ENCODE measurements around the gene TPCN1.

TPCN1 gene

GRCh38 chr12:113239811-113240331, 18.6 kb downstream of the TPCN1 start:
- DNase-seq (ENCODE audit: low spot score): no peak
- Histone ChIP-seq H2BK5ac (ENCODE audit: low read length) (no peak overlapping the region), H3K14ac (ENCODE audit: low read length) (no peak overlapping the region), H3K4ac (ENCODE audit: low read length) (no peak overlapping the region), H3K27me3 (ENCODE audit: control insufficient read depth in 3 of 3, insufficient read depth in 3 of 3, low read depth in 1 of 3, low read length in 3 of 3) (no peaks in the 10 kb centered on the region), H2BK15ac (ENCODE audit: low read length) (no peak overlapping the region), H3K27ac (replicated peaks; ENCODE audit: low read length) (no peak overlapping the region), H3K23ac (ENCODE audit: low read depth, low read length, poor library complexity) (no peak overlapping the region), H3K18ac (ENCODE audit: low read length) (no peak overlapping the region), H4K8ac (ENCODE audit: low read depth, low read length) (no peak overlapping the region), H2BK120ac (ENCODE audit: low read depth, low read length) (no peak overlapping the region), H2BK12ac (ENCODE audit: low read length) (no peak overlapping the region), H3K4me1 (ENCODE audit: control insufficient read depth in 2 of 2, insufficient read depth in 1 of 2, low read depth in 1 of 2, low read length in 2 of 2) (no peaks in the 10 kb centered on the region), H3K4me3 (ENCODE audit: low read length in 2 of 2) (no peak overlapping the region), H2AK5ac (ENCODE audit: low read depth, low read length) (no peak overlapping the region), H2AFZ (ENCODE audit: low read length) (no peak overlapping the region), H4K91ac (ENCODE audit: low read depth, low read length, poor library complexity) (no peak overlapping the region), H3K9me3 (replicated peaks in 1 of 2; ENCODE audit: control insufficient read depth in 2 of 2, insufficient read depth in 1 of 2, low read depth in 1 of 2, low read length in 2 of 2) (no peaks in the 10 kb centered on the region), H3K36me3 (replicated peaks in 1 of 2; ENCODE audit: control insufficient read depth in 2 of 2, insufficient read depth in 2 of 2, low read length in 2 of 2) (no peaks in the 10 kb centered on the region), H3K79me1 (ENCODE audit: low read depth, low read length) (no peaks in the 10 kb centered on the region), H3K9ac (ENCODE audit: low read depth, low read length, poor library complexity) (no peak overlapping the region), H3K4me2 (ENCODE audit: insufficient read depth, low read length, poor library complexity, severe bottlenecking) (no peak overlapping the region)
- no CpG with 5 or more reads among the region's 12 CpGs for WGBS, 2 donors (ENCODE audit: extremely low coverage in 2 of 2, insufficient read length in 2 of 2, insufficient replicate concordance in 1 of 2)

- H3K4me2 ChIP-seq (ENCODE audit: insufficient read depth, low read length, poor library complexity, severe bottlenecking): no peak overlapping the region
- H3K27ac ChIP-seq (replicated peaks; ENCODE audit: low read length): no peak overlapping the region
- H2AFZ ChIP-seq (ENCODE audit: low read length): no peak overlapping the region
- no peaks in the 10 kb centered on the region for H3K9me3 ChIP-seq (replicated peaks in 1 of 2; ENCODE audit: control insufficient read depth in 2 of 2, insufficient read depth in 1 of 2, low read depth in 1 of 2, low read length in 2 of 2)
- H2BK12ac ChIP-seq (ENCODE audit: low read length): no peak overlapping the region
- no peak overlapping the region for H3K4me3 ChIP-seq (ENCODE audit: low read length in 2 of 2)
- H3K23ac ChIP-seq (ENCODE audit: low read depth, low read length, poor library complexity): no peak overlapping the region
- H3K14ac ChIP-seq (ENCODE audit: low read length): no peak overlapping the region
- no peak overlapping the region for H2BK5ac ChIP-seq (ENCODE audit: low read length)
- H2BK15ac ChIP-seq (ENCODE audit: low read length): no peak overlapping the region
- DNase-seq (ENCODE audit: low spot score): no peak
- no peaks in the 10 kb centered on the region for H3K36me3 ChIP-seq (replicated peaks in 1 of 2; ENCODE audit: control insufficient read depth in 2 of 2, insufficient read depth in 2 of 2, low read length in 2 of 2)
- H4K8ac ChIP-seq (ENCODE audit: low read depth, low read length): no peak overlapping the region
- no peak overlapping the region for H2AK5ac ChIP-seq (ENCODE audit: low read depth, low read length)
- no peak overlapping the region for H2BK120ac ChIP-seq (ENCODE audit: low read depth, low read length)
- H4K91ac ChIP-seq (ENCODE audit: low read depth, low read length, poor library complexity): no peak overlapping the region
- H3K9ac ChIP-seq (ENCODE audit: low read depth, low read length, poor library complexity): no peak overlapping the region
- H3K79me1 ChIP-seq (ENCODE audit: low read depth, low read length): no peaks in the 10 kb centered on the region
- H3K4me1 ChIP-seq (ENCODE audit: control insufficient read depth in 2 of 2, insufficient read depth in 1 of 2, low read depth in 1 of 2, low read length in 2 of 2): no peaks in the 10 kb centered on the region
- no peaks in the 10 kb centered on the region for H3K27me3 ChIP-seq (ENCODE audit: control insufficient read depth in 3 of 3, insufficient read depth in 3 of 3, low read depth in 1 of 3, low read length in 3 of 3)
- WGBS, 2 donors (ENCODE audit: extremely low coverage in 2 of 2, insufficient read length in 2 of 2, insufficient replicate concordance in 1 of 2): no CpG with 5 or more reads among the region's 3 CpGs
- H3K18ac ChIP-seq (ENCODE audit: low read length): no peak overlapping the region
- no peak overlapping the region for H3K4ac ChIP-seq (ENCODE audit: low read length)
Observed at GRCh38 chr12:113240395-113240794, 19.1 kb downstream of the TPCN1 start.

- Histone ChIP-seq H3K4me3 (ENCODE audit: low read length in 2 of 2) (no peak overlapping the region), H3K27me3 (ENCODE audit: control insufficient read depth in 3 of 3, insufficient read depth in 3 of 3, low read depth in 1 of 3, low read length in 3 of 3) (no peaks in the 10 kb centered on the region), H2BK15ac (ENCODE audit: low read length) (no peak overlapping the region), H3K79me1 (ENCODE audit: low read depth, low read length) (no peaks in the 10 kb centered on the region), H4K8ac (ENCODE audit: low read depth, low read length) (no peak overlapping the region), H2AK5ac (ENCODE audit: low read depth, low read length) (no peak overlapping the region), H4K91ac (ENCODE audit: low read depth, low read length, poor library complexity) (no peak overlapping the region), H3K9me3 (replicated peaks in 1 of 2; ENCODE audit: control insufficient read depth in 2 of 2, insufficient read depth in 1 of 2, low read depth in 1 of 2, low read length in 2 of 2) (no peaks in the 10 kb centered on the region), H3K36me3 (replicated peaks in 1 of 2; ENCODE audit: control insufficient read depth in 2 of 2, insufficient read depth in 2 of 2, low read length in 2 of 2) (no peaks in the 10 kb centered on the region), H3K27ac (replicated peaks; ENCODE audit: low read length) (no peak overlapping the region), H3K18ac (ENCODE audit: low read length) (peak overlapping the region; percentile 15), H3K14ac (ENCODE audit: low read length) (no peak overlapping the region), H3K4ac (ENCODE audit: low read length) (no peak overlapping the region), H2BK5ac (ENCODE audit: low read length) (no peak overlapping the region), H2BK120ac (ENCODE audit: low read depth, low read length) (no peak overlapping the region), H3K4me1 (ENCODE audit: control insufficient read depth in 2 of 2, insufficient read depth in 1 of 2, low read depth in 1 of 2, low read length in 2 of 2) (peaks cover 8 to 9% of the 10 kb centered on the region in 2 donors), H3K9ac (ENCODE audit: low read depth, low read length, poor library complexity) (no peak overlapping the region), H2BK12ac (ENCODE audit: low read length) (no peak overlapping the region), H3K4me2 (ENCODE audit: insufficient read depth, low read length, poor library complexity, severe bottlenecking) (no peak overlapping the region), H2AFZ (ENCODE audit: low read length) (no peak overlapping the region), H3K23ac (ENCODE audit: low read depth, low read length, poor library complexity) (no peak overlapping the region)
- no CpG with 5 or more reads among the region's 14 CpGs for WGBS, 2 donors (ENCODE audit: extremely low coverage in 2 of 2, insufficient read length in 2 of 2, insufficient replicate concordance in 1 of 2)
- DNase-seq (ENCODE audit: low spot score): no peak
Observed at GRCh38 chr12:113241191-113242025, 20.1 kb downstream of the TPCN1 start.

GRCh38 chr12:113242026-113242418, 20.8 kb downstream of the TPCN1 start:
- no CpG with 5 or more reads among the region's 11 CpGs for WGBS, 2 donors (ENCODE audit: extremely low coverage in 2 of 2, insufficient read length in 2 of 2, insufficient replicate concordance in 1 of 2)
- Histone ChIP-seq H2AFZ (ENCODE audit: low read length) (no peak overlapping the region), H4K91ac (ENCODE audit: low read depth, low read length, poor library complexity) (no peak overlapping the region), H2BK12ac (ENCODE audit: low read length) (no peak overlapping the region), H3K9ac (ENCODE audit: low read depth, low read length, poor library complexity) (no peak overlapping the region), H3K4me2 (ENCODE audit: insufficient read depth, low read length, poor library complexity, severe bottlenecking) (no peak overlapping the region), H3K27ac (replicated peaks; ENCODE audit: low read length) (no peak overlapping the region), H3K14ac (ENCODE audit: low read length) (no peak overlapping the region), H3K18ac (ENCODE audit: low read length) (no peak overlapping the region), H3K79me1 (ENCODE audit: low read depth, low read length) (no peaks in the 10 kb centered on the region), H3K4me1 (ENCODE audit: control insufficient read depth in 2 of 2, insufficient read depth in 1 of 2, low read depth in 1 of 2, low read length in 2 of 2) (peaks cover 12 to 14% of the 10 kb centered on the region in 2 donors), H2BK15ac (ENCODE audit: low read length) (no peak overlapping the region), H2BK5ac (ENCODE audit: low read length) (no peak overlapping the region), H3K27me3 (ENCODE audit: control insufficient read depth in 3 of 3, insufficient read depth in 3 of 3, low read depth in 1 of 3, low read length in 3 of 3) (no peaks in the 10 kb centered on the region), H3K9me3 (replicated peaks in 1 of 2; ENCODE audit: control insufficient read depth in 2 of 2, insufficient read depth in 1 of 2, low read depth in 1 of 2, low read length in 2 of 2) (no peaks in the 10 kb centered on the region), H3K4me3 (ENCODE audit: low read length in 2 of 2) (no peak overlapping the region), H2BK120ac (ENCODE audit: low read depth, low read length) (no peak overlapping the region), H3K4ac (ENCODE audit: low read length) (no peak overlapping the region), H3K36me3 (replicated peaks in 1 of 2; ENCODE audit: control insufficient read depth in 2 of 2, insufficient read depth in 2 of 2, low read length in 2 of 2) (no peaks in the 10 kb centered on the region), H3K23ac (ENCODE audit: low read depth, low read length, poor library complexity) (no peak overlapping the region), H2AK5ac (ENCODE audit: low read depth, low read length) (no peak overlapping the region), H4K8ac (ENCODE audit: low read depth, low read length) (no peak overlapping the region)
- no peak for DNase-seq (ENCODE audit: low spot score)
